ENCODE data around the gene MYL4.
"Not testable (repeated sequence)": the region's sequence is repeated elsewhere in the genome, so short reads cannot be mapped to it uniquely, and the experiment has no call there.

MYL4 gene

GRCh38 chr17:47269561-47270280 lies 60.6 kb downstream of the MYL4 start:
- not testable (repeated sequence) for H3K4me3 ChIP-seq (ENCODE audit: low read length in 2 of 2); H3K4me1 ChIP-seq (ENCODE audit: control insufficient read depth in 2 of 2, insufficient read depth in 1 of 2, low read depth in 1 of 2, low read length in 2 of 2); H2BK15ac ChIP-seq (ENCODE audit: low read length); H3K27me3 ChIP-seq (ENCODE audit: control insufficient read depth in 3 of 3, insufficient read depth in 3 of 3, low read depth in 1 of 3, low read length in 3 of 3); H3K9ac ChIP-seq (ENCODE audit: low read depth, low read length, poor library complexity); H3K23ac ChIP-seq (ENCODE audit: low read depth, low read length, poor library complexity); H2BK12ac ChIP-seq (ENCODE audit: low read length); H3K14ac ChIP-seq (ENCODE audit: low read length); H2AK5ac ChIP-seq (ENCODE audit: low read depth, low read length); H2AFZ ChIP-seq (ENCODE audit: low read length); H2BK120ac ChIP-seq (ENCODE audit: low read depth, low read length); DNase-seq (ENCODE audit: low spot score); H4K8ac ChIP-seq (ENCODE audit: low read depth, low read length); H2BK5ac ChIP-seq (ENCODE audit: low read length); H3K18ac ChIP-seq (ENCODE audit: low read length); H3K79me1 ChIP-seq (ENCODE audit: low read depth, low read length); H3K4me2 ChIP-seq (ENCODE audit: insufficient read depth, low read length, poor library complexity, severe bottlenecking); H3K4ac ChIP-seq (ENCODE audit: low read length); H4K91ac ChIP-seq (ENCODE audit: low read depth, low read length, poor library complexity); H3K36me3 ChIP-seq (replicated peaks in 1 of 2; ENCODE audit: control insufficient read depth in 2 of 2, insufficient read depth in 2 of 2, low read length in 2 of 2); H3K27ac ChIP-seq (replicated peaks; ENCODE audit: low read length)
- peaks cover 0 to 10% of the 10 kb centered on the region in 2 donors for H3K9me3 ChIP-seq (replicated peaks in 1 of 2; ENCODE audit: control insufficient read depth in 2 of 2, insufficient read depth in 1 of 2, low read depth in 1 of 2, low read length in 2 of 2)

DNA sequence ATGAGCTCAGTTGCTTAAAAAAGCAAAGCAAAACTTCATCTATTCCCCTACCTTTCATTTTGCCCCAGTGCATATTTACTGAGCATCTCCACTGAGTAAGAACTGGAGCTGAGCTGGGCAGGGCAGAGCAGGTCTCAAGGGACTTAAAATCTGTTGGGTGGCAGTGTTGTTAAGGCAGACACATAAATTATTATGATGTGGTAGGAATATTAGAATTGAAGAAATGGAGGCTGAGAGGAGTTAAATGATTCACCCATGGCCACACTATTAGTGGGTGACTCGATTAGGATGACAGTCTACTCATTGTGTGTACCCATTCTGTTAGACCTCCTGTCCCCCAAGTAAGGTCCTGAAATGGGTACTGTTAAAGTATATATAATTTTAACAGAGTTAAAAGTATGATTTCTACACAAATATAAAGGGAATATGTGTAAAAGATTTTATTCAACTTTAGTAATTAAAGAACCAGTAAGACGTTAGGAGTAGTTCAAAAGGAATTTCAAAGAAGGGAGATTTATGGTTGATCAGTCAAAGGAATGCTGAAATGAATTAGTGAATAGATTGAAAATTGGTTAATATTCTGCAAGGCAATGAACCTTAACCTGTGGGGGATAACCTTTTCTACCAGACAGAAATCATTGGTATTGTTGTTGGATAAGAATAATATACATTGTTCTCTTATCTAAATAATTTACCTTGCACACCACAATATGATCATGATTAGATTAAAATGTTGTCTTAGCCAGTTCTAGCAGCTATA lies 62.0 kb downstream of the MYL4 start:
- Histone ChIP-seq H2AK5ac (ENCODE audit: low read depth, low read length) (no peak overlapping the region), H3K4ac (ENCODE audit: low read length) (no peak overlapping the region), H3K4me2 (ENCODE audit: insufficient read depth, low read length, poor library complexity, severe bottlenecking) (no peak overlapping the region), H3K4me1 (ENCODE audit: control insufficient read depth in 2 of 2, insufficient read depth in 1 of 2, low read depth in 1 of 2, low read length in 2 of 2) (peaks cover 16 to 20% of the 10 kb centered on the region in 2 donors), H3K18ac (ENCODE audit: low read length) (no peak overlapping the region), H4K91ac (ENCODE audit: low read depth, low read length, poor library complexity) (no peak overlapping the region), H4K8ac (ENCODE audit: low read depth, low read length) (no peak overlapping the region), H3K27me3 (ENCODE audit: control insufficient read depth in 3 of 3, insufficient read depth in 3 of 3, low read depth in 1 of 3, low read length in 3 of 3) (no peaks in the 10 kb centered on the region), H3K23ac (ENCODE audit: low read depth, low read length, poor library complexity) (no peak overlapping the region), H2BK5ac (ENCODE audit: low read length) (no peak overlapping the region), H2BK15ac (ENCODE audit: low read length) (no peak overlapping the region), H3K9ac (ENCODE audit: low read depth, low read length, poor library complexity) (no peak overlapping the region), H3K27ac (replicated peaks; ENCODE audit: low read length) (no peak overlapping the region), H3K4me3 (ENCODE audit: low read length in 2 of 2) (no peak overlapping the region), H2BK120ac (ENCODE audit: low read depth, low read length) (no peak overlapping the region), H2BK12ac (ENCODE audit: low read length) (no peak overlapping the region), H3K36me3 (replicated peaks in 1 of 2; ENCODE audit: control insufficient read depth in 2 of 2, insufficient read depth in 2 of 2, low read length in 2 of 2) (no peaks in the 10 kb centered on the region), H3K79me1 (ENCODE audit: low read depth, low read length) (no peaks in the 10 kb centered on the region), H2AFZ (ENCODE audit: low read length) (no peak overlapping the region), H3K14ac (ENCODE audit: low read length) (no peak overlapping the region), H3K9me3 (replicated peaks in 1 of 2; ENCODE audit: control insufficient read depth in 2 of 2, insufficient read depth in 1 of 2, low read depth in 1 of 2, low read length in 2 of 2) (peaks cover 0 to 10% of the 10 kb centered on the region in 2 donors)
- DNase-seq (ENCODE audit: low spot score), result no peak
- WGBS, 2 donors (ENCODE audit: extremely low coverage in 2 of 2, insufficient read length in 2 of 2, insufficient replicate concordance in 1 of 2), result no CpG with 5 or more reads among the region's 2 CpGs

GRCh38 chr17:47272491-47272890 lies 63.3 kb downstream of the MYL4 start:
- no peak overlapping the region for H2AK5ac ChIP-seq (ENCODE audit: low read depth, low read length)
- no peak overlapping the region for H3K4ac ChIP-seq (ENCODE audit: low read length)
- H4K8ac ChIP-seq (ENCODE audit: low read depth, low read length), result no peak overlapping the region
- H3K4me3 ChIP-seq (ENCODE audit: low read length in 2 of 2), result no peak overlapping the region
- no peak for DNase-seq (ENCODE audit: low spot score)
- H2AFZ ChIP-seq (ENCODE audit: low read length), result no peak overlapping the region
- H2BK12ac ChIP-seq (ENCODE audit: low read length), result no peak overlapping the region
- H4K91ac ChIP-seq (ENCODE audit: low read depth, low read length, poor library complexity), result no peak overlapping the region
- no peak overlapping the region for H3K9ac ChIP-seq (ENCODE audit: low read depth, low read length, poor library complexity)
- no peak overlapping the region for H2BK120ac ChIP-seq (ENCODE audit: low read depth, low read length)
- H3K4me2 ChIP-seq (ENCODE audit: insufficient read depth, low read length, poor library complexity, severe bottlenecking), result no peak overlapping the region
- H3K9me3 ChIP-seq (replicated peaks in 1 of 2; ENCODE audit: control insufficient read depth in 2 of 2, insufficient read depth in 1 of 2, low read depth in 1 of 2, low read length in 2 of 2), result peaks cover 0 to 10% of the 10 kb centered on the region in 2 donors
- H2BK15ac ChIP-seq (ENCODE audit: low read length), result no peak overlapping the region
- no peaks in the 10 kb centered on the region for H3K36me3 ChIP-seq (replicated peaks in 1 of 2; ENCODE audit: control insufficient read depth in 2 of 2, insufficient read depth in 2 of 2, low read length in 2 of 2)
- H2BK5ac ChIP-seq (ENCODE audit: low read length), result no peak overlapping the region
- no peaks in the 10 kb centered on the region for H3K27me3 ChIP-seq (ENCODE audit: control insufficient read depth in 3 of 3, insufficient read depth in 3 of 3, low read depth in 1 of 3, low read length in 3 of 3)
- no peak overlapping the region for H3K14ac ChIP-seq (ENCODE audit: low read length)
- no peak overlapping the region for H3K27ac ChIP-seq (replicated peaks; ENCODE audit: low read length)
- no peak overlapping the region for H3K18ac ChIP-seq (ENCODE audit: low read length)
- H3K79me1 ChIP-seq (ENCODE audit: low read depth, low read length), result no peaks in the 10 kb centered on the region
- H3K23ac ChIP-seq (ENCODE audit: low read depth, low read length, poor library complexity), result no peak overlapping the region
- peaks cover 20 to 21% of the 10 kb centered on the region in 2 donors for H3K4me1 ChIP-seq (ENCODE audit: control insufficient read depth in 2 of 2, insufficient read depth in 1 of 2, low read depth in 1 of 2, low read length in 2 of 2)
- WGBS, 2 donors (ENCODE audit: extremely low coverage in 2 of 2, insufficient read length in 2 of 2, insufficient replicate concordance in 1 of 2), result no CpG with 5 or more reads among the region's 1 CpG

GRCh38 chr17:47273245-47273644 lies 64.1 kb downstream of the MYL4 start:
- H3K27ac ChIP-seq (replicated peaks; ENCODE audit: low read length), result no peak overlapping the region
- no peak overlapping the region for H2BK15ac ChIP-seq (ENCODE audit: low read length)
- H4K91ac ChIP-seq (ENCODE audit: low read depth, low read length, poor library complexity), result no peak overlapping the region
- H3K36me3 ChIP-seq (replicated peaks in 1 of 2; ENCODE audit: control insufficient read depth in 2 of 2, insufficient read depth in 2 of 2, low read length in 2 of 2), result no peaks in the 10 kb centered on the region
- H3K9ac ChIP-seq (ENCODE audit: low read depth, low read length, poor library complexity), result no peak overlapping the region
- H3K14ac ChIP-seq (ENCODE audit: low read length), result no peak overlapping the region
- H2AFZ ChIP-seq (ENCODE audit: low read length), result no peak overlapping the region
- no peak overlapping the region for H2BK12ac ChIP-seq (ENCODE audit: low read length)
- H3K79me1 ChIP-seq (ENCODE audit: low read depth, low read length), result no peaks in the 10 kb centered on the region
- H3K4ac ChIP-seq (ENCODE audit: low read length), result no peak overlapping the region
- no peak overlapping the region for H3K4me3 ChIP-seq (ENCODE audit: low read length in 2 of 2)
- no peak overlapping the region for H3K18ac ChIP-seq (ENCODE audit: low read length)
- no peak overlapping the region for H3K23ac ChIP-seq (ENCODE audit: low read depth, low read length, poor library complexity)
- no peak overlapping the region for H3K4me2 ChIP-seq (ENCODE audit: insufficient read depth, low read length, poor library complexity, severe bottlenecking)
- no peak overlapping the region for H2AK5ac ChIP-seq (ENCODE audit: low read depth, low read length)
- no peak overlapping the region for H4K8ac ChIP-seq (ENCODE audit: low read depth, low read length)
- peaks cover 20 to 21% of the 10 kb centered on the region in 2 donors for H3K4me1 ChIP-seq (ENCODE audit: control insufficient read depth in 2 of 2, insufficient read depth in 1 of 2, low read depth in 1 of 2, low read length in 2 of 2)
- H2BK5ac ChIP-seq (ENCODE audit: low read length), result no peak overlapping the region
- DNase-seq (ENCODE audit: low spot score), result no peak
- no peaks in the 10 kb centered on the region for H3K27me3 ChIP-seq (ENCODE audit: control insufficient read depth in 3 of 3, insufficient read depth in 3 of 3, low read depth in 1 of 3, low read length in 3 of 3)
- no CpG with 5 or more reads among the region's 2 CpGs for whole genome bisulfite sequencing, 2 donors (ENCODE audit: extremely low coverage in 2 of 2, insufficient read length in 2 of 2, insufficient replicate concordance in 1 of 2)
- no peak overlapping the region for H2BK120ac ChIP-seq (ENCODE audit: low read depth, low read length)
- H3K9me3 ChIP-seq (replicated peaks in 1 of 2; ENCODE audit: control insufficient read depth in 2 of 2, insufficient read depth in 1 of 2, low read depth in 1 of 2, low read length in 2 of 2), result peaks cover 0 to 8% of the 10 kb centered on the region in 2 donors
